Endothelial cell of umbilical vein (primary cell): ENCODE measurements around the gene SAMD1.

Experiments
- POLR2A ChIP-seq: IDR thresholded peaks from 2 replicates; pipeline ENCODE4 v1.6.1; 2012; ENCODE audit warnings: low read depth, mild to moderate bottlenecking, control low read depth, low read length
- POLR2AphosphoS5 ChIP-seq: IDR thresholded peaks from 2 replicates; pipeline ENCODE4 v1.6.1; 2012; ENCODE audit warnings: low read depth, mild to moderate bottlenecking, control low read depth, low read length, moderate library complexity; ENCODE audit not compliant: insufficient read depth
- TF ChIP-seq, protein P1 (sequence below): IDR thresholded peaks from 2 replicates; pipeline ENCODE4 v1.6.1; 2011; ENCODE audit not compliant: insufficient read depth, insufficient read length
- TF ChIP-seq, protein P2 (sequence below), 2 donors: IDR thresholded peaks; 1 replicate in 1 of 2; 2 replicates in 1 of 2; pipeline ENCODE4 v1.5.1; 2011; ENCODE audit warnings: low read length in 2 of 2, mild to moderate bottlenecking in 2 of 2, moderate library complexity in 2 of 2, control low read depth in 1 of 2, inconsistent platforms in 1 of 2, low read depth in 1 of 2; ENCODE audit not compliant: insufficient read depth in 1 of 2; ENCODE audit errors: extremely low read depth in 1 of 2

DNA sequence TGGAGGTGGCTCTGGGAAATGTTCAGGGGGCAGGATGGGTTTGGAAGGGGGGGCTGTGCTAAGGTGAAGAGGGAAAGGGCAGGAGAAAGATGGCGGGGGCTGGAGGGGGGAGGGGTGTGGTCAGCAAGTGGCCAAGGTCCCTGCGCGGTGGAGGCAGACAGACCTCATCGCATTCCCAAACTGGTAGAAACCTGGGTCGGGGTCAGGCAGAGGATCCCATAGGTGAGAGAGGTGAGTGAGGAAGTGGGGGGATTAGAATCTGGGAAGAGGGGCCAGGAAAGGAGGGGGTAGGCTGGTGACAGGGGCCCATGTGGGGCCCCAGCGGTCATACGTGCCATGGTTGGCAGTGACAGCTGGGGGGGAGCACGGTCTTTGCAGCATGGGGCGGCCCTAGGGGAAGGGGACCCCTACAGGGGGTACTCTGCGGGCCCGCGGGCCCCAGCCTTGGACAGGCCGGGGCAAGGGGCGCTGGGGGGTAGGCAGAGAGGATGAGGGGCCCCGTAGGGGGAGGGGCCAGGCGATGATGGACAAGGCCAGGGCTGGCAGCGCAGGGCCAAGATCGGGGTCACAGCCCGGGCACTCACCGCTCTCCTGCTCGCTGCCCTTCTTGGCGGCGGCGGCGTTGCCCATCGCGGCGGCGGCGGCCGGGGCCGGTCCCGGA, 26.5 kb upstream of the SAMD1 start:
- TF ChIP-seq, protein P1, sequence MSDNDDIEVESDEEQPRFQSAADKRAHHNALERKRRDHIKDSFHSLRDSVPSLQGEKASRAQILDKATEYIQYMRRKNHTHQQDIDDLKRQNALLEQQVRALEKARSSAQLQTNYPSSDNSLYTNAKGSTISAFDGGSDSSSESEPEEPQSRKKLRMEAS: no peak
- TF ChIP-seq, protein P2, sequence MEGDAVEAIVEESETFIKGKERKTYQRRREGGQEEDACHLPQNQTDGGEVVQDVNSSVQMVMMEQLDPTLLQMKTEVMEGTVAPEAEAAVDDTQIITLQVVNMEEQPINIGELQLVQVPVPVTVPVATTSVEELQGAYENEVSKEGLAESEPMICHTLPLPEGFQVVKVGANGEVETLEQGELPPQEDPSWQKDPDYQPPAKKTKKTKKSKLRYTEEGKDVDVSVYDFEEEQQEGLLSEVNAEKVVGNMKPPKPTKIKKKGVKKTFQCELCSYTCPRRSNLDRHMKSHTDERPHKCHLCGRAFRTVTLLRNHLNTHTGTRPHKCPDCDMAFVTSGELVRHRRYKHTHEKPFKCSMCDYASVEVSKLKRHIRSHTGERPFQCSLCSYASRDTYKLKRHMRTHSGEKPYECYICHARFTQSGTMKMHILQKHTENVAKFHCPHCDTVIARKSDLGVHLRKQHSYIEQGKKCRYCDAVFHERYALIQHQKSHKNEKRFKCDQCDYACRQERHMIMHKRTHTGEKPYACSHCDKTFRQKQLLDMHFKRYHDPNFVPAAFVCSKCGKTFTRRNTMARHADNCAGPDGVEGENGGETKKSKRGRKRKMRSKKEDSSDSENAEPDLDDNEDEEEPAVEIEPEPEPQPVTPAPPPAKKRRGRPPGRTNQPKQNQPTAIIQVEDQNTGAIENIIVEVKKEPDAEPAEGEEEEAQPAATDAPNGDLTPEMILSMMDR (IDR thresholded peaks at IDR 0.05; ENCODE audit: extremely low read depth in 1 of 2, insufficient read depth in 1 of 2, low read depth in 1 of 2, low read length in 2 of 2): no peak
- TF ChIP-seq POLR2A (no peak), POLR2AphosphoS5 (no peak)
